HFF-Myc (cell line): Measurements from ENCODE around the gene EXOSC5.
"Not testable (repeated sequence)": the region's sequence is repeated elsewhere in the genome, so short reads cannot be mapped to it uniquely, and the experiment has no call there.

ENCODE experiments used
- DNase-seq: peaks from one replicate; pipeline ENCODE4 v3.0.0-alpha.2; 2011; ENCODE audit warnings: low read depth; ENCODE audit errors: extremely low read depth
- H3K4me3 ChIP-seq: replicated peaks from 2 replicates; pipeline ENCODE4 v1.5.1; 2011; ENCODE audit warnings: low read depth, mild to moderate bottlenecking, control low read depth, low read length
- TF ChIP-seq, protein P1 (sequence below): IDR thresholded peaks from 2 replicates; pipeline ENCODE4 v1.5.1; 2012; ENCODE audit warnings: mild to moderate bottlenecking, low read depth, low read length, control low read depth; ENCODE audit errors: missing control alignments

EXOSC5 gene

GRCh38 chr19:41439441-41440222 is 42.5 kb upstream of the EXOSC5 start, which contains the start of gene DMAC2:
DMAC2 (minus strand) TSS chr19:41439912; CDS start chr19:41439899, 13 bp downstream.
- DNase-seq, result peak; percentile 96
- TF ChIP-seq, protein P1, sequence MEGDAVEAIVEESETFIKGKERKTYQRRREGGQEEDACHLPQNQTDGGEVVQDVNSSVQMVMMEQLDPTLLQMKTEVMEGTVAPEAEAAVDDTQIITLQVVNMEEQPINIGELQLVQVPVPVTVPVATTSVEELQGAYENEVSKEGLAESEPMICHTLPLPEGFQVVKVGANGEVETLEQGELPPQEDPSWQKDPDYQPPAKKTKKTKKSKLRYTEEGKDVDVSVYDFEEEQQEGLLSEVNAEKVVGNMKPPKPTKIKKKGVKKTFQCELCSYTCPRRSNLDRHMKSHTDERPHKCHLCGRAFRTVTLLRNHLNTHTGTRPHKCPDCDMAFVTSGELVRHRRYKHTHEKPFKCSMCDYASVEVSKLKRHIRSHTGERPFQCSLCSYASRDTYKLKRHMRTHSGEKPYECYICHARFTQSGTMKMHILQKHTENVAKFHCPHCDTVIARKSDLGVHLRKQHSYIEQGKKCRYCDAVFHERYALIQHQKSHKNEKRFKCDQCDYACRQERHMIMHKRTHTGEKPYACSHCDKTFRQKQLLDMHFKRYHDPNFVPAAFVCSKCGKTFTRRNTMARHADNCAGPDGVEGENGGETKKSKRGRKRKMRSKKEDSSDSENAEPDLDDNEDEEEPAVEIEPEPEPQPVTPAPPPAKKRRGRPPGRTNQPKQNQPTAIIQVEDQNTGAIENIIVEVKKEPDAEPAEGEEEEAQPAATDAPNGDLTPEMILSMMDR, result peak; percentile 59
- H3K4me3 ChIP-seq, result peak within 1 kb of the TSS; percentile 77

GRCh38 chr19:41437944-41438574 is 40.9 kb upstream of the EXOSC5 start:
- no peak overlapping the region; the same call in 1 of the 2 replicates for H3K4me3 ChIP-seq
- TF ChIP-seq, protein P1, result no peak
- no peak for DNase-seq

DNA sequence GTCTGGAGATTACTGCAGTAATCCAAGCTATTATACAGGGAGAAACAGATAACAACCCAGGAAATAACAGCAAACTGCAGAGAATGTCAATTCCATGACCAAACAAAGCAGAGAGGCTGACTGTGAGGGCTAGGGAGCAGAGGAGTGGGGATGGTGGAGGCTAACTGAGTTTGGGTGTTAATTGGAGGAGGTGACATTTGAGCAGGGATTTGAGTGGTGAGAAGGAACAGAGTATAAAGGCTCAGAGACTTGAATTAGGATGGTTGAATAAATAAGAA is 39.5 kb upstream of the EXOSC5 start:
- TF ChIP-seq, protein P1, result no peak
- DNase-seq, result no peak
- H3K4me3 ChIP-seq, result no peak overlapping the region

GRCh38 chr19:41435936-41436673 is 38.9 kb upstream of the EXOSC5 start:
- TF ChIP-seq, protein P1, result no peak
- H3K4me3 ChIP-seq, result no peak overlapping the region
- DNase-seq, result no peak

DNA sequence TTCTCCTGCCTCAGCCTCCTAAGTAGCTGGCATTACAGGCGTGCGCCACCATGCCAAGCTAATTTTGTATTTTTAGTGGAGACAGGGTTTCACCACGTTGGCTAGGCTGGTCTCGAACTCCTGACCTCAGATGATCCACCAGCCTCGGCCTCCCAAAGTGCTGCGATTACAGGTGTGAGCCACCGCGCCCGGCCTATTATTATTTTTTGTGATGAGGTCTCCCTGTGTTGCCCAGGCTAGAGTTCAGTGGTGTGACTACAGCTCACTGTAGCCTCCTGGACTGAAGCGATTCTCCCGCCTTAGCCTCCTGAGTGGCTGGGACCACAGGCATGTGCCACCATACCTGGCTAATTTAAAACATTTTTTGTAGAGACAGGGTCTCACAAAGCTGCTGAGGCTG is 38.2 kb upstream of the EXOSC5 start:
- DNase-seq, H3K4me3 ChIP-seq: not testable (repeated sequence)

GRCh38 chr19:41434450-41434849 is 37.3 kb upstream of the EXOSC5 start:
- TF ChIP-seq, protein P1, result no peak
- no peak for DNase-seq
- H3K4me3 ChIP-seq, result no peak overlapping the region

GRCh38 chr19:41433171-41433570 is 36.0 kb upstream of the EXOSC5 start:
- TF ChIP-seq, protein P1, result no peak
- no peak overlapping the region for H3K4me3 ChIP-seq
- no peak for DNase-seq
